HG02759 (cell line): Measurements from ENCODE around the gene MGAT5.
A peak's percentile ranks its signal among the peaks of the same experiment; 100 is the strongest.
"Not testable (repeated sequence)": the region's sequence is repeated elsewhere in the genome, so short reads cannot be mapped to it uniquely, and the experiment has no call there.

Source experiments
- ATAC-seq: cut with Tn5 transposase; IDR thresholded peaks from one replicate; pipeline ENCODE4 v1.9.1; 2021; ENCODE audit warnings: mild to moderate bottlenecking, moderate library complexity; ENCODE audit not compliant: unreplicated experiment

The MGAT5 gene

DNA sequence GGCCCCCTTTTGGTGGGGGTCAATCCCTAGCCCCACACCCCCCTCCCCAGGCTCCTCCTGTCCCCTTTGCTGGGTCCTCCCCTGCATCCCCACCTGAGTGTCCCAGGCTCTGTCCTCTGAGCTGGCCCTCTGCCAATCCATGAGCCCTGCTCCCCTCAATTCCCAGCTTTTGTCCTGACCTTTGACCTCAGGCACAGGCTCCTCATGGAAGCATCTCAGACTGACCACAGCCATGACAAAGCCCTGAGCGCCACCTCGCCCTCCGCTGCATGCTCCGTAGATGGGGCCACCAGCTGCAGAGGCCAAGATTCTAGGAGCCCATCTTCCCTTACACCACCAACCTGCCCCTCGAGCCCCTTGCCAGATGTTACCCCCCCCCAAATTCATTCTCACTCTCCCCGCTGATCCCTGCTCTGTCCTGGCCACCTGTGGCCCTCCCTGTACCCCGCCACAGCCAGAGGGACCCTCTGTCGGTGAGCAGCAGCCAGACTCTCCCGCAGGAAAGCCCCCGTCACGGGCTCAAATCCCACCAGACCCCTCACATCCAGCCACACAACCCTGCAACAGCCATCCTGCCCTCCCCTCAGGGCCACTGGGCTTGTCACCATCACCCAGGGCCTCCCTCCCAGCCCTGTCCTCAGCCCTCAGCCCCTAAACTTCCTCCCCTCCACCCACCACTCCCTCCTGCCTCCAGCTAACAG is 206.0 kb downstream of the MGAT5 start:
- ATAC-seq = no peak

GRCh38 chr2:134460583-134460998 is 206.7 kb downstream of the MGAT5 start:
- peak; percentile 88 for ATAC-seq

DNA sequence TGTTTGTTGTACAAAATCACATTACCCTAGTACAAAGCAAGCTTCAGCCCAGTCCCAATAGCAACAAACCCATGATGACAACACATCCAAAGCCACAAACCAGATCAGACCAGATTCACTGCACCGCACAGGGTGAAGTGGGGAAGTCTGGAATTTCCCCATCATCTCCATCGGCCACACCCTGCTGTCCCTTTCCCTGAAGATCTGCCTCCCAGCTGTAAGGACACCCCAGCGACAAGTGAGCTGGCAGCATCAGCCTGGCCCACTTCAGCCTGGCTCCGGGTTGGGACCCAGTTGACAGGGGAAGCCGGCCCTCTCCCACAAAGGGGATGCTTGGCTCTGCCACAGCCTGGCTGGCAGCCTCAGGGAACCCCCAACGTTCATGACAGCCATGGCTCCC is 207.6 kb downstream of the MGAT5 start:
- no peak for ATAC-seq

GRCh38 chr2:134462275-134462674 is 208.4 kb downstream of the MGAT5 start:
- no peak for ATAC-seq

GRCh38 chr2:134462791-134463698 is 209.2 kb downstream of the MGAT5 start:
- no peak for ATAC-seq

- ATAC-seq = no peak
Observed at GRCh38 chr2:134463699-134464022, 209.8 kb downstream of the MGAT5 start.

- no peak for ATAC-seq
Observed at GRCh38 chr2:134465228-134466105, 211.6 kb downstream of the MGAT5 start.

DNA sequence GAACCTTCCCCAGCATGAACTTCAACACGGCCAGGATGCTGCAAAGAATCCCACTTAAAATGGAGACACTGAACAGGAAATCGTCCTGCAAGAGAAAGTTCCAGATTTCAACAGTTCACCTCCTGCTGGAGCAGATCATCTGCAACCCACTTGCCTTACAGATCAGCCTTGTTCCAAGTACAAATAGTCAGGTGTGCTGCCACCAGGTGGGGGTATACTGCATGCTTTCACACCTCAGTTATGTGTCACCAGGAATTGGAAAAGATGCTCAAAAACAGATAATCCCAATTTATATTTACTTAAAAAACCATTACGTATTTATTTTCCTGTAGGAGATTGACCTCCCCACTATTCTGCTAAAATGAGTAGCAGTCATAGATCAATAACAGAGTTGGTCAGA is 212.3 kb downstream of the MGAT5 start:
- no peak for ATAC-seq

DNA sequence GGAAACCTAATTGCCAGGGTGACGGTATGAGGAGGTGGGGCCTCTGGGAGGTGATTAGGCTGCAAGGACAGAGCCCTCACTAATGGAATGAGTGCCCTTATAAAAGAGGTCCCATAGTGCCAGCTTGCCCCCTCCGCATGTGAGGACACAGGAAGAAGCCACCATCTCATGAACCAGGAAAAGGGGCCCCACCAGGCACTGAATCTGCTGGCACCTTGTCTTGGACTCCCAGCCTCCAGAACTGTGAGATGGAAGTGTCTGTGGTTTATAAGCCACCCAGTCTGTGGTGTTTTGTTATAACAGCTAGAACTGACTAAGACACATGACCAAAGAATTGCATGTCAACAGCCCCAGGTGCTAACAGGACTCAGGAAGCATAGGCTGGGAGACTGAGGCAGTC is 214.3 kb downstream of the MGAT5 start:
- no peak for ATAC-seq

- no peak for ATAC-seq
Observed at GRCh38 chr2:134468776-134469175, 214.9 kb downstream of the MGAT5 start.

DNA sequence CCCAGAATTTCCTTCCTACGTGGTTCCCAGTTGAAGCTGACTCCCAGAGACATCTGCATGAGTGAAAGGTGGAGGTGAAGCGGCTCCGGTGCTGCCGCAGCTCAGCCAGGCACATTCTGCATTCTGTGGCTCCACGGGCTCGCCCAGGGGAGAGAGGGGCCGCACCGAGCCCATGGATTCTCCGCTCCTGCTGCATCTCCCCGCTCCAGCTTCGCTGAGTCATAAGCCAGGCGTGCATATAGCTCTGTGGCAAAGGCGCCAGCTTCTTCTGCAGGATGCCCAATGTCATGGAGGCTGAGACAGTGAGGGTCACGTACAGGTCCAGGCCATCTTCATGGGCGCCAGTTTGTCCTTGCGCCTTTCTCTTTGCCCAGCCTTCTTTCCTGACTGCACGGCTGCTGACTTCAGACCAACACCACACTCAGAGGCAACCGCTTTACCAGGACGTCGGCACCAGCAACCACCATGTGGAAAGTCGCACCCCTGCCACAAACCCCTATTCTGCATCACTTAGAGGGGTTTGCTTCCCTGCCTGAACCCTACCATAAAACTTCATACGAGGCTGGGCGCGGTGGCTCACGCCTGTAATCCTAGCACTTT is 215.7 kb downstream of the MGAT5 start:
- ATAC-seq = no peak

- ATAC-seq = no peak
Observed at GRCh38 chr2:134470561-134471168, 216.8 kb downstream of the MGAT5 start.

GRCh38 chr2:134476982-134477381 is 223.1 kb downstream of the MGAT5 start:
- ATAC-seq = not testable (repeated sequence)

GRCh38 chr2:134479696-134480330 is 225.9 kb downstream of the MGAT5 start:
- no peak for ATAC-seq

- no peak for ATAC-seq
Observed at GRCh38 chr2:134482131-134482723, 228.4 kb downstream of the MGAT5 start.

GRCh38 chr2:134482766-134483340 is 229.0 kb downstream of the MGAT5 start:
- ATAC-seq = no peak

DNA sequence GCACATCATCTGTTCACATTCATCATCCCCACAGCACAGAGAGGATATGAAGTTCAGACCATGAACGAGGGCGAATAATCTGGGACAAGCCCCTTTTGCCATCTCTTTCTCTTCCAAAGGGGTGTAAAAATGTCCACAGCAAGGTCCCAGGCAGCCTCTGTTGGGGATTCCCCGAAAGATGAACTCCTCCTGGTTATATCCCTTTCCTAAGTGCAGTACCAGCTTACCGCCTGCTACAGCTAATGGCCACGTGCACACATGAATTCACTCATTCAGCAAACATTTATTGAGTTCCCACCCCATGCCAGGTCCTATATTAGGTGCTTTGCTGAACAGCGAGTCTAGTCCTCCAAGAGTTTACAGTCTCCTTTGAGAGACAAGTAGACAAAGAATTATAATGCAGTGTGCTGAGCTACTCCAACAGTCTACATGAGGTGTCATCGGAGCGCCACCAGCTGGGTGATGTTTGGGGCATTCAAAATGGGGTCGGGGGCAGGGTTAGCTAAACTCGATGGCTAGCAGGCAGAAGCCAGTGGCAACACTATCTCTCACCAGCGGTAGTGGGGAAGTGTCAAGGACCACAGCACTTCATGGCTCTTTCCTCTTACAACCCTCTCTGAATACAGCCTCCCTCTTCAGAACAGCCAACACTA is 236.0 kb downstream of the MGAT5 start:
- ATAC-seq = no peak

GRCh38 chr2:134490559-134490958 is 236.7 kb downstream of the MGAT5 start:
- ATAC-seq = no peak

GRCh38 chr2:134491022-134491421 is 237.2 kb downstream of the MGAT5 start:
- ATAC-seq = no peak
